ENCODE measurements around the gene CCDC178. TPM values are rescaled to one million over a fixed set of nuclear protein-coding genes. Genes with fewer than 3 reads are reported as not detected.

Gene CCDC178
- total RNA-seq, 1 experiment from 2014 or later = not detected

DNA sequence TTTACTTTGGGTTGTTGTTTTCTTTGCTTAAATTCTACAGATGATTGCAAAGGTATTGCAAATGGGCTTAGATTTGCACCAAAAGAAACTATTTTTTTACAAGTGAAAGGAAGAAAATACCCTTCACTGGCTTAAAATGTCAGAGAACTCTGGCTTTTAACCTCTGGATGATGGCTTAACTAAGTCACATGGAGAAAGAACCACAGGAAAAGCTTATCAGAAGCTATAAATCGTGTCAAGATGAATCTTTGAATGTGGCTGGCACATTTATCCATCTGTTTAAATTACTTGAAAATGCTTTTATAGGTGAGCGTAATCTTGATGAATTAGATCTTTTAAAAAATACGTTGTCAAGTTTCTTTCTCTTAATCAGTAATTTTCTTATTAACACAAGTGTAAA lies 32.0 kb upstream of the CCDC178 start:
- no peak overlapping the region for H2AFZ ChIP-seq (ENCODE audit: low read depth, low read length, poor library complexity, severe bottlenecking)
- no peak overlapping the region for H3K4me2 ChIP-seq (ENCODE audit: low read length)
- H3K27ac ChIP-seq (ENCODE audit: low read depth, low read length) = no peak overlapping the region
- ChIA-PET POLR2A (no interaction called here), CTCF (no interaction called here), RAD21 (ENCODE audit: low non-redundant PET in 1 of 2, low total read pairs in 2 of 2, uncharacterized antibody in 2 of 2, unreplicated experiment in 2 of 2) (no interaction called here)
- peaks cover 4 to 24% of the 10 kb centered on the region in 2 experiments; a peak in 3 of 4 replicates for H3K9me3 ChIP-seq (ENCODE audit: control insufficient read depth in 1 of 2, insufficient read depth in 1 of 2, low read depth in 1 of 2, low read length in 2 of 2)
- TF ChIP-seq ZFX (IDR thresholded peaks at IDR 0.05) = no peak
- TF ChIP-seq RAD21 (IDR thresholded peaks at IDR 0.05; ENCODE audit: low read depth) = no peak
- TF ChIP-seq EZH2 (IDR thresholded peaks at IDR 0.05) = no peak
- no peak for TF ChIP-seq JUND (IDR thresholded peaks at IDR 0.05)
- no peak for TF ChIP-seq SRF (IDR thresholded peaks at IDR 0.05; ENCODE audit: low read depth)
- no peak for TF ChIP-seq YY1 (IDR thresholded peaks at IDR 0.05; ENCODE audit: extremely low read depth, insufficient replicate concordance, low read depth, low read length)
- no peak for TF ChIP-seq POLR2AphosphoS5 (IDR thresholded peaks at IDR 0.05; ENCODE audit: low read depth, low read length)
- TF ChIP-seq, protein P1, sequence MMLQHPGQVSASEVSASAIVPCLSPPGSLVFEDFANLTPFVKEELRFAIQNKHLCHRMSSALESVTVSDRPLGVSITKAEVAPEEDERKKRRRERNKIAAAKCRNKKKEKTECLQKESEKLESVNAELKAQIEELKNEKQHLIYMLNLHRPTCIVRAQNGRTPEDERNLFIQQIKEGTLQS (IDR thresholded peaks at IDR 0.05) = no peak
- no peak for TF ChIP-seq CBX3 (IDR thresholded peaks at IDR 0.05; ENCODE audit: low read depth)
- no peaks in the 10 kb centered on the region for H3K27me3 ChIP-seq (ENCODE audit: insufficient read depth, low read length)
- no peaks in the 10 kb centered on the region for H3K4me1 ChIP-seq (ENCODE audit: control insufficient read depth in 1 of 2, insufficient read depth in 2 of 2, low read length in 2 of 2)
- no peaks in the 10 kb centered on the region for H3K36me3 ChIP-seq (ENCODE audit: control insufficient read depth in 1 of 2, insufficient read depth in 2 of 2, low read length in 2 of 2)
- no peak overlapping the region for H3K9ac ChIP-seq (ENCODE audit: low read length)
- DNase-seq (ENCODE audit: low read depth, low spot score) = no peak
- no peaks in the 10 kb centered on the region for H3K9me2 ChIP-seq (ENCODE audit: insufficient read depth)
- no peaks in the 10 kb centered on the region for H4K20me1 ChIP-seq (ENCODE audit: insufficient read depth)
- no peak overlapping the region for H3K4me3 ChIP-seq (replicated peaks in 1 of 2; ENCODE audit: low read depth in 1 of 2, low read length in 2 of 2)
- BruUV-seq (replicated peaks) = no TSS peak
- no peaks in the 10 kb centered on the region for H3K79me2 ChIP-seq (ENCODE audit: insufficient read depth, low read length)
- no peak for ATAC-seq
- intact Hi-C loops (cut with micrococcal nuclease) = no loop called here

DNA sequence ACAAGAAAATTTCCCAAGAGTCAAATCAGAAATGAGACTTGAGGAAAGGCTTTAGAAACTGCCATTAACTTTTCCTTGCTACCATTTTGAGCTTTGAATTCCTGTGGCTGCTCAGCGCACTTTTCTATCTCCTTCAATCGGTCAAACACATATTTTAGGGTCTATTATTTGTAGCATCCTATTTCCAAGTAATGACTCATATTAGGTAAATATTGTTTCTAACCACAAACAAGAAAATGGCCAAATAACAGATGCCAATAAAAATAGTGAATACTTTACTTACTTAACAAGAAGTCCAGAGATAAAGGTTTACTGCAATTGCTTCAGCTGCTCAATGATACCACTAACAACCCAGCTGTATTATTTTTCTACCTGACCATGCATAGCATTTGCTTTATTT lies 29.7 kb upstream of the CCDC178 start:
- H3K9ac ChIP-seq (ENCODE audit: low read length) = no peak overlapping the region
- no peaks in the 10 kb centered on the region for H3K36me3 ChIP-seq (ENCODE audit: control insufficient read depth in 1 of 2, insufficient read depth in 2 of 2, low read length in 2 of 2)
- no peaks in the 10 kb centered on the region for H4K20me1 ChIP-seq (ENCODE audit: insufficient read depth)
- no peak overlapping the region for H2AFZ ChIP-seq (ENCODE audit: low read depth, low read length, poor library complexity, severe bottlenecking)
- H3K79me2 ChIP-seq (ENCODE audit: insufficient read depth, low read length) = no peaks in the 10 kb centered on the region
- no peaks in the 10 kb centered on the region for H3K9me2 ChIP-seq (ENCODE audit: insufficient read depth)
- ChIA-PET CTCF (no interaction called here), RAD21 (ENCODE audit: low non-redundant PET in 1 of 2, low total read pairs in 2 of 2, uncharacterized antibody in 2 of 2, unreplicated experiment in 2 of 2) (no interaction called here), POLR2A (no interaction called here)
- no peak overlapping the region for H3K4me3 ChIP-seq (replicated peaks in 1 of 2; ENCODE audit: low read depth in 1 of 2, low read length in 2 of 2)
- BruUV-seq (replicated peaks) = no TSS peak
- ATAC-seq = no peak
- no peak overlapping the region for H3K4me2 ChIP-seq (ENCODE audit: low read length)
- H3K4me1 ChIP-seq (ENCODE audit: control insufficient read depth in 1 of 2, insufficient read depth in 2 of 2, low read length in 2 of 2) = no peaks in the 10 kb centered on the region
- no peak for DNase-seq (ENCODE audit: low read depth, low spot score)
- H3K27me3 ChIP-seq (ENCODE audit: insufficient read depth, low read length) = no peaks in the 10 kb centered on the region
- H3K9me3 ChIP-seq (ENCODE audit: control insufficient read depth in 1 of 2, insufficient read depth in 1 of 2, low read depth in 1 of 2, low read length in 2 of 2) = peaks cover 7 to 29% of the 10 kb centered on the region in 2 experiments; a peak in 3 of 4 replicates
- TF ChIP-seq POLR2A (IDR thresholded peaks at IDR 0.05; ENCODE audit: borderline replicate concordance, extremely low read depth, insufficient read depth, insufficient read length) = no peak
- TF ChIP-seq EZH2 (IDR thresholded peaks at IDR 0.05) = no peak
- TF ChIP-seq ELF1 (IDR thresholded peaks at IDR 0.05; ENCODE audit: borderline replicate concordance, low read depth) = no peak
- no peak for TF ChIP-seq RAD21 (IDR thresholded peaks at IDR 0.05; ENCODE audit: low read depth)
- intact Hi-C loops (cut with micrococcal nuclease) = no loop called here
- no peak overlapping the region for H3K27ac ChIP-seq (ENCODE audit: low read depth, low read length)

Data from HCT116 (cell line).